GM23338 (cell line): Measurements from ENCODE around the gene TNFSF18. TPM values are rescaled to one million over a fixed set of nuclear protein-coding genes. Genes with fewer than 3 reads are reported as not detected.

Source experiments
- ATAC-seq: fragments of 200-7000 bp; cut with Tn5 transposase; 3 replicates; pipeline ENCODE4 v1.9.1; 2020
- DNase-seq: peaks from one replicate; pipeline ENCODE4 v3.0.0-alpha.2; 2015; ENCODE audit warnings: low spot score
- H2AFZ ChIP-seq: fragments of 200-600 bp; sonication (generic); 2 replicates; pipeline ENCODE4 v1.8.0; 2016; ENCODE audit warnings: antibody characterized with exemption, mild to moderate bottlenecking, moderate library complexity
- H3F3A ChIP-seq: fragments of 200-600 bp; sonication (generic); replicated peaks from 2 replicates; pipeline ENCODE4 v1.8.0; 2017; ENCODE audit warnings: antibody characterized with exemption, mixed run types, low read depth
- H3K27ac ChIP-seq: fragments of 200-600 bp; sonication (generic); 2 replicates; pipeline ENCODE4 v1.6.1; 2016; ENCODE audit warnings: low read depth
- H3K27me3 ChIP-seq: fragments of 200-600 bp; sonication (generic); 2 replicates; pipeline ENCODE4 v1.8.0; 2016; ENCODE audit warnings: mild to moderate bottlenecking, mixed run types, moderate library complexity; ENCODE audit not compliant: insufficient read depth
- H3K36me3 ChIP-seq: fragments of 200-600 bp; sonication (generic); 2 replicates; pipeline ENCODE4 v1.8.0; 2016; ENCODE audit warnings: mild to moderate bottlenecking; ENCODE audit not compliant: insufficient read depth
- H3K4me1 ChIP-seq: fragments of 200-600 bp; sonication (generic); 2 replicates; pipeline ENCODE4 v1.8.0; 2016; ENCODE audit warnings: mild to moderate bottlenecking, moderate library complexity; ENCODE audit not compliant: insufficient read depth
- H3K4me2 ChIP-seq: fragments of 200-600 bp; sonication (generic); 2 replicates; pipeline ENCODE4 v1.7.1; 2017; ENCODE audit warnings: mixed run types
- H3K4me3 ChIP-seq: fragments of 200-600 bp; sonication (generic); 2 replicates; pipeline ENCODE4 v1.6.1; 2016; ENCODE audit warnings: mixed run types
- H3K79me2 ChIP-seq: fragments of 200-600 bp; sonication (generic); replicated peaks from 2 replicates; pipeline ENCODE4 v1.8.0; 2017; ENCODE audit warnings: mild to moderate bottlenecking; ENCODE audit not compliant: insufficient read depth
- H3K9me2 ChIP-seq: fragments of 200-600 bp; sonication (generic); 2 replicates; pipeline ENCODE4 v1.8.0; 2017; ENCODE audit not compliant: insufficient read depth
- H4K20me1 ChIP-seq: fragments of 200-600 bp; sonication (generic); replicated peaks from 2 replicates; pipeline ENCODE4 v1.8.0; 2017; ENCODE audit warnings: mild to moderate bottlenecking; ENCODE audit not compliant: insufficient read depth
- H3K27ac Mint-ChIP-seq: 2 replicates; pipeline ENCODE4 v1.8.0; 2020; ENCODE audit warnings: inconsistent platforms, mild to moderate bottlenecking, moderate library complexity, mixed read lengths
- H3K27me3 Mint-ChIP-seq: 3 replicates; pipeline ENCODE4 v1.8.0; 2022; ENCODE audit warnings: low read depth, mild to moderate bottlenecking, moderate library complexity, mixed read lengths, inconsistent platforms; ENCODE audit not compliant: insufficient read depth, poor library complexity
- H3K36me3 Mint-ChIP-seq: 3 replicates; pipeline ENCODE4 v1.8.0; 2021; ENCODE audit warnings: low read depth, mild to moderate bottlenecking, inconsistent platforms, moderate library complexity, mixed read lengths
- H3K4me1 Mint-ChIP-seq: 3 replicates; pipeline ENCODE4 v1.8.0; 2020; ENCODE audit warnings: mild to moderate bottlenecking, inconsistent platforms, mixed read lengths
- H3K4me3 Mint-ChIP-seq: 3 replicates; pipeline ENCODE4 v1.8.0; 2021; ENCODE audit warnings: moderate library complexity, mild to moderate bottlenecking, inconsistent platforms, mixed read lengths
- H3K9me3 Mint-ChIP-seq: 3 replicates; pipeline ENCODE4 v1.8.0; 2020; ENCODE audit warnings: moderate library complexity, mild to moderate bottlenecking, inconsistent platforms, mixed read lengths
- CTCF ChIP-seq, 2 experiments: fragments of 200-600 bp in 1 of 2; sonication (generic) in 1 of 2; conservative IDR thresholded peaks; 2 replicates each; pipeline versions ENCODE4 v1.5.1 to v1.6.1; 2016 to 2017; ENCODE audit warnings: antibody characterized with exemption in 2 of 2, low read depth in 2 of 2, mild to moderate bottlenecking in 2 of 2, moderate library complexity in 1 of 2
- ETS1 ChIP-seq: IDR thresholded peaks from 2 replicates; pipeline ENCODE4 v1.6.1; 2016; ENCODE audit warnings: antibody characterized with exemption
- EZH2 ChIP-seq: fragments of 200-600 bp; sonication (generic); IDR thresholded peaks from one replicate; pipeline ENCODE4 v1.8.0; 2017; ENCODE audit warnings: antibody characterized with exemption, mild to moderate bottlenecking, low read depth; ENCODE audit not compliant: unreplicated experiment
- EZH2phosphoT487 ChIP-seq: fragments of 200-600 bp; sonication (generic); IDR thresholded peaks from one replicate; pipeline ENCODE4 v1.8.1; 2018; ENCODE audit warnings: antibody characterized with exemption; ENCODE audit not compliant: unreplicated experiment
- JUNB ChIP-seq: IDR thresholded peaks from one replicate; pipeline ENCODE4 v1.6.1; 2016; ENCODE audit warnings: antibody characterized with exemption; ENCODE audit not compliant: unreplicated experiment
- NANOG ChIP-seq: IDR thresholded peaks from 2 replicates; pipeline ENCODE4 v1.6.1; 2016; ENCODE audit warnings: antibody characterized with exemption, borderline replicate concordance
- REST ChIP-seq: IDR thresholded peaks from one replicate; pipeline ENCODE4 v1.6.1; 2018; ENCODE audit warnings: antibody characterized with exemption; ENCODE audit not compliant: unreplicated experiment
- STAT1 ChIP-seq: IDR thresholded peaks from one replicate; pipeline ENCODE4 v1.6.1; 2016; ENCODE audit warnings: antibody characterized with exemption; ENCODE audit not compliant: unreplicated experiment
- ZNF462 ChIP-seq: fragments of 250-450 bp; sonication (Bioruptor Pico); IDR thresholded peaks from 2 replicates; pipeline ENCODE4 v1.5.0; 2020; ENCODE audit warnings: mild to moderate bottlenecking, moderate library complexity
- polyA plus RNA-seq: library from polyadenylated mRNA; unstranded; fragments of >200 nt; fragmentation: Nextera tagmentation; extraction: Ambion mirVana; gene quantifications from 2 replicates; pipeline ENCODE4 v1.2.1, GENCODE V29; 2016
- total RNA-seq: library from RNA; depleted of rRNA; stranded (reverse); fragments of >200 nt; shearing (Covaris generic); gene quantifications from 2 replicates; pipeline ENCODE4 v1.2.3, GENCODE V29; 2014

Gene TNFSF18
- total and polyA plus RNA-seq, 2 experiments from 2014 or later: not detected

- no peak for TF ChIP-seq ZNF462 (CRISPR knock-in tag)
- no peak for TF ChIP-seq EZH2
- TF ChIP-seq EZH2phosphoT487: no peak
- TF ChIP-seq ETS1: no peak
- TF ChIP-seq JUNB: no peak
- no peak for TF ChIP-seq NANOG
These were observed 47.4 kb upstream of the TNFSF18 start (continued) for GRCh38 chr1:173098117-173098516.

- Mint-ChIP-seq H3K9me3 (no peaks in the 10 kb centered on the region), H3K4me1 (no peaks in the 10 kb centered on the region), H3K27ac (no peak overlapping the region), H3K27me3 (no peaks in the 10 kb centered on the region), H3K4me3 (no peak overlapping the region), H3K36me3 (no peaks in the 10 kb centered on the region)
- no peaks in the 10 kb centered on the region for H3K79me2 ChIP-seq
- no peaks in the 10 kb centered on the region for H3K36me3 ChIP-seq
- H3K9me2 ChIP-seq: 0 out of 2 replicates have a peak, but pooled peaks cover 3% of the 10 kb centered on the region
- no peak for ATAC-seq
- H4K20me1 ChIP-seq: no peaks in the 10 kb centered on the region
- no peak overlapping the region for H3K4me2 ChIP-seq
- no peaks in the 10 kb centered on the region for H3K27me3 ChIP-seq
- no peak overlapping the region for H3K27ac ChIP-seq
- no peak overlapping the region for H2AFZ ChIP-seq
- no peak overlapping the region for H3K4me3 ChIP-seq
- no peak for DNase-seq
- TF ChIP-seq EZH2 (no peak), STAT1 (no peak), ETS1 (no peak), CTCF (conservative IDR thresholded peaks at IDR 0.05; ENCODE audit: low read depth in 2 of 2) (no peak), NANOG (no peak), REST (no peak)
- H3F3A ChIP-seq: no peaks in the 10 kb centered on the region
- no peaks in the 10 kb centered on the region for H3K4me1 ChIP-seq
These were observed 46.3 kb upstream of the TNFSF18 start for GRCh38 chr1:173097001-173097400.
